Mucosa of rectum (tissue), 2 donors: Measurements from ENCODE around the gene WDFY1.

Source experiments
- H3K27ac ChIP-seq, 2 donors: one replicate each; pipeline ENCODE4 v1.7.0; 2013; ENCODE audit warnings: inconsistent platforms in 2 of 2, low read depth in 2 of 2, low read length in 2 of 2
- H3K27me3 ChIP-seq, 2 donors: one replicate each; pipeline ENCODE4 v1.7.0; 2013; ENCODE audit warnings: low read length in 2 of 2; ENCODE audit not compliant: control insufficient read depth in 2 of 2, insufficient read depth in 2 of 2
- H3K36me3 ChIP-seq, 2 donors: one replicate each; pipeline ENCODE4 v1.7.0; 2013; ENCODE audit warnings: low read length in 2 of 2; ENCODE audit not compliant: control insufficient read depth in 2 of 2, insufficient read depth in 2 of 2
- H3K4me1 ChIP-seq, 2 donors: one replicate each; pipeline ENCODE4 v1.7.0; 2013; ENCODE audit warnings: low read length in 2 of 2, mild to moderate bottlenecking in 1 of 2; ENCODE audit not compliant: control insufficient read depth in 2 of 2, insufficient read depth in 2 of 2
- H3K4me3 ChIP-seq, 2 donors: one replicate each; pipeline ENCODE4 v1.7.0; 2013; ENCODE audit warnings: low read length in 2 of 2
- H3K9ac ChIP-seq, 2 donors: one replicate each; pipeline ENCODE4 v1.7.0; 2013; ENCODE audit warnings: low read length in 2 of 2, low read depth in 1 of 2, mild to moderate bottlenecking in 1 of 2
- H3K9me3 ChIP-seq, 2 donors: one replicate each; pipeline ENCODE4 v1.7.0; 2013; ENCODE audit warnings: low read length in 2 of 2; ENCODE audit not compliant: control insufficient read depth in 2 of 2
- donor health status: healthy.
- donor health status: Normal muscosa, but diverticular disease.

WDFY1 gene

DNA sequence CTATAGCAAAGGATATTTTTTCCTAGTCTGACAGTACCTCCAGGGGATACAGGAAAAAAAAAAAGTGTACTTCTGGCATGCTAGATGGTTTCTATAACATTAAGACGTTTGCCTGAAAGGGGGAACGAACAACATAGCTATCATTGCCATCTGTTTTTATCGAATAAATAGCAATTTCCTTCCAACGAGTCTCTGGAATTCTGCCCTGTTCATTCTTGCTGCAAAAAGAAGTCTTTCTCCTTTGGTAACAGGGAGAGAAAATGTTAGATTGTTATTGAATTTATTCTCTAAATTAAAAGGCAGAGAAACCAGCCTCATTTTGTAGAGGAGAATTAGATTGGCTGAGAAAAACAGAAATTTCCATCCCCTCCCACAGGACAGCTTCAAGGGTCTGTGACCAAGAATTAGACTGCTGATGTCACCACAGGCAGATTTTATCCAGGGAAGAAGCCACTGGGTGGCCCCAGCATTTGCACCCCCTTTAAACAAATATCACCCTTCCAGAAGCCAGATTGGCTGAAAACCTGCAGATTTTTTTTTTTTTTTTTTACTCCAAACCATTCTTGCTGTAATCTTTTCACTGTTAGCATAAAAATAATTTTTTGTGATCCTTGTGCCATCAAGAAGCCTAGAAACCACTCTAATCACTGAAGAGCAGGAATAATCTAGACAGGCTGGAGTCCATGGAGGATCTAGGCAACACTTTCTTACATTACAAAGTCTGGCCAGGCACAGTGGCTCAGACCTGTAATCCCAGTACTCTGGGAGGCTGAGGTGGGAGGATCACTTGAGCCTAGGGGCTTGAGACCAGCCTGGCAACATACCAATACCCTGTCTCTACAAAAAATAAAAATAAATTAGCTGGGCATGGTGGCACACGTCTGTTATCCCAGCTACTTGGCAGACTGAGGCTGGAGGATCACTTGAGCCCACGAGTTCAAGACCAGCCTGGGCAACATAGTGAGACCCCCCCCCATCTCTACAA is 12.0 kb downstream of the WDFY1 start:
- Histone ChIP-seq H3K9me3 (no peaks in the 10 kb centered on the region), H3K27ac (no peak overlapping the region), H3K36me3 (no peaks in the 10 kb centered on the region), H3K9ac (no peak overlapping the region), H3K27me3 (no peaks in the 10 kb centered on the region), H3K4me1 (peaks cover 9 to 26% of the 10 kb centered on the region in 2 donors), H3K4me3 (no peak overlapping the region)

DNA sequence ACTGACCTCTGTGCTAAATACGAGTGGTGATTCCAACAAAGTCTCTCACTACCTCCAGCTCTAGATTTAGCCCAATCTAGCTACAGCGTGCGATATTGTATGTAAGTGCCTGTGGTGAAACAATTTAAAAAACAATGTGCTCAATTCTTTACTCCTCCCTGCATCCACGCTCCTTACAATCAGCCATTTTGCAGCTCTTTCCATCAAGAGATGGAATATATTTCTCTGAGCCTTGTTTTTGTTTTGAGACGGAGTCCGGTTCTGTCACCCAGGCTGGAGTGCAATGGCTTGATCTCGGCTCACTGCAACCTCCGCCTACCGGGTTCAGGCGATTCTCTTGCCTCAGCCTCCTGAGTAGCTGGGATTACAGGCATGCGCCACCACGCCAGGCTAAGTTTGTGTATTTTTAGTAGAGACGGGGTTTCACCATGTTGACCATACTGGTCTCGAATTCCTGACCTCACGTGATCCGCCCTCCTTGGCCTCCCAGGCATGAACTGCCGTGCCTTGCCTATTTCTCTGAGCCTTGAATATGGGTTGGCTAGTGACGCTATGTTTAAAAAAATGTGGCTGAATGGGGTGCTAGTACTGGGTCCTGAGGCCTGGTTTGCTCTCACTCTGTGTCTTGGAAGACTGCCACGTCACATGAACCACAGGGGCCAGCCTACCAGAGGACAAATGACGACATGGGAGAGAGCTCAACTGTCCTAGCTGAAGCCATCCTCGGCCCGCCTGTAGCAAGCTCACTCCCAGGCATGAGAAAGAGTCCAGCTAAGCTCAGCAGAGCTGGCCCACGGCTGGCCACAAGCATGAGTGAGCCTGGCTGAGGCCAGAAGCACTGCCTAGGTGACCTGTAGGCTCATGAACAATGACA is 14.8 kb downstream of the WDFY1 start:
- peaks cover 0 to 2% of the 10 kb centered on the region in 2 donors for H3K36me3 ChIP-seq
- H3K4me3 ChIP-seq, result no peak overlapping the region
- H3K9ac ChIP-seq, result no peak overlapping the region
- peaks cover 7 to 32% of the 10 kb centered on the region in 2 donors for H3K4me1 ChIP-seq
- H3K9me3 ChIP-seq, result peaks cover 3% of the 10 kb centered on the region in 2 donors
- H3K27me3 ChIP-seq, result no peaks in the 10 kb centered on the region
- peak overlapping the region in 1 of 2 donors; percentile 18 for H3K27ac ChIP-seq

DNA sequence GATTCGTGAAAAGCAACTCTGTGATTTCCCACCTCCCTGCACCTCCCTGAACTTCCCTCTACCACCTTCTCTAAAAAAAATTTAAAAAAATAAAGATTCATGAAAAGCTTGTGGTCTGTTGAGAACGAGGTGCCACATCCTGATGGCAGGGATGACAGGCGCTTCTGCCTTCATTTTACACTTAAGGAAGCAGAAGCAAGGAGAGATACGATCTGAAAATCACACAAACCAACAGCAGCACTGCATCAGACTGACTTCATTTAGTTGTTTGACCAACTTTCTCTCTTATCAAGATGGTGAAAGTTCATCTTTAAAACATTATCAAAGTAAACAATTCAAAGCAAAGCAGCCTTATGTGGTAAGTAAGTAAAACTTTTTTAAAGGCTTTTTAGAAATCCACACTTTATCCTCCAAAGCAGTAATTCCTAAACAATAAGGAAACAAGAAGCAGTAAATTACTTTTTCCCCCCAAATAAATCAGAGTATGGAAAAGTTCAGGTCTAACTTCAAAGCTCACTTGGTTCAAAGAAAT is 15.5 kb downstream of the WDFY1 start:
- H3K4me1 ChIP-seq, result peaks cover 7 to 29% of the 10 kb centered on the region in 2 donors
- H3K4me3 ChIP-seq, result no peak overlapping the region
- H3K27me3 ChIP-seq, result no peaks in the 10 kb centered on the region
- no peak overlapping the region for H3K27ac ChIP-seq
- peaks cover 0 to 2% of the 10 kb centered on the region in 2 donors for H3K36me3 ChIP-seq
- H3K9me3 ChIP-seq, result peaks cover 3% of the 10 kb centered on the region in 2 donors
- no peak overlapping the region for H3K9ac ChIP-seq

DNA sequence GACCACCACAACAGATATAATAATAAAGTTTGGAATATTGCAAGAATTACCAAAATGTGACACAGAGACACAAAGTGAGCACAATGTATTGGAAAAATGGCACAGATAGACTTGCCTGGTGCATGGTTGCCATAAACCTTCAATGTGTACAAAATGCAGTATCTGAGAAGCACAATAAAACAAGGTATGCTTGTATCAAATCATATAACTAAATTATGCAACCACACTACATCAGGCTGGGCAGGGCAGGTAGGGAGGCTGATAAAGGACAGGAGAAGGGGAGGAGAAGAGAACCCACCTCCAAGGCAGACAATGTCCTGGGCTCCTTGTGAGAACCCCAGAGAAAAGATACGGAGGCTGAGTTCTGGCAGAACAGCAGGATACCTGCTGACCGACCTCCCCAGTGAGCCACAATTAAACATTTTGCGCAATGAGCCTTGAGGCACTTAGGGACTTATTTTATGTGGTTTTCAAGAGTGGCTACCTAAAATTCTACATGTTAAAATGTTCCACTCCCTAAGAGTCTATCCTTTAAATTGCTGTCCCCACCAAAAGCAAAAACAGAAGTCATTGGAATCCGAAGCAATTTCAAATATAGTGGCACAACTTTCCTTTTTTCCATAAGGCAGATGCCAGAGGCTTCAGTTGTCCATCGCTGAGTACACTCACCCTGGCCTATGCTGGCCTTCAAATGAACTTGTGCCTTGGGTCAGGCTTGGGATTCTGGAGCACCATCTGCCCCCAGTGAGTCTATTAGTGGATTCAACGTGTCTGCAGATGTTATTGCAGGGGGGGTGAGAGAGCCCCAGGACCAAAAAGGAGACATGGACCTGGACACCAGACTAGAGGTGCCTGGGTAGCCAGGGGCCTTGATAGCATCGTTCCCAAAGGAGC is 16.8 kb downstream of the WDFY1 start:
- H3K4me3 ChIP-seq, result no peak overlapping the region
- H3K36me3 ChIP-seq, result peaks cover 0 to 2% of the 10 kb centered on the region in 2 donors
- no peaks in the 10 kb centered on the region for H3K27me3 ChIP-seq
- peaks cover 7 to 29% of the 10 kb centered on the region in 2 donors for H3K4me1 ChIP-seq
- peaks cover 3% of the 10 kb centered on the region in 2 donors for H3K9me3 ChIP-seq
- no peak overlapping the region for H3K27ac ChIP-seq
- H3K9ac ChIP-seq, result no peak overlapping the region

DNA sequence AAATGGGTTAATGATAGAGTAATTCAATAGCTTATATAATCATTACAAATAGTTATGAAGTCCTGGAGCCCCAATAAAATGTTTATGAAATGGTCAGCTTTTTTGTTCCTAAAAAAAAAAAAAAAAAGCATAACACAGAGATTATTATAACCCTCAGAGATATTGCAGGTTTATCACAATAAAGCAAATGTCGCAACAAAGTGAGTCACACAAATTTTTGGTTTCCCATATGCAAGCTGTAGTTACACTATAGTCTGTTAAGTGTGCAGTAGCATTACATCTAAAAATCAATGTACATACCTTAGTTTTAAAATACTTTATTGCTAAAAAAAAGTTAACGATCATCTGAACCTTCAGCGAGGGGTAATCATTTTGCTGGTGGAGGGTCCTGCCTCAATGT is 20.0 kb downstream of the WDFY1 start:
- peaks cover 7 to 23% of the 10 kb centered on the region in 2 donors for H3K4me1 ChIP-seq
- H3K9ac ChIP-seq, result no peak overlapping the region
- no peak overlapping the region for H3K4me3 ChIP-seq
- H3K27me3 ChIP-seq, result no peaks in the 10 kb centered on the region
- H3K27ac ChIP-seq, result no peak overlapping the region
- H3K36me3 ChIP-seq, result peaks cover 0 to 2% of the 10 kb centered on the region in 2 donors
- peaks cover 3% of the 10 kb centered on the region in 2 donors for H3K9me3 ChIP-seq

DNA sequence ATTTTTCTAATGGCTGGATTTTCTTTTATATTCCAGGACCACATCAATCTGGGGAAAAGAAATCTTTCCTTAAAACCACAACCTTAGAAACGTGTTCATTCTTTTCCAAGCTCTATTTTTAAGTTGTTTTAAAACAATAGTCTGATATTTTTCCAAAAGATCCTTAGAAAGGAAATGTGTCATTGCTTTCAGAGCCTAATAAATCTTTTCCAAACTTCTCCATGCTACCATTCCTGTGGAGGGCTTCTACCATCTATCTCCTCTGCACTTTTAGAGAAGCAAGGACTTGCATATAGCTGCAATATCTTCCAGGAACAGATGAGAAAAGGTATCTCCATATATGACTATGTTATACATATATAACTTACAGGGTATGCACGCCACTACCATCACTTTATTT is 21.2 kb downstream of the WDFY1 start:
- Histone ChIP-seq H3K9ac (no peak overlapping the region), H3K9me3 (peaks cover 3% of the 10 kb centered on the region in 2 donors), H3K27me3 (no peaks in the 10 kb centered on the region), H3K36me3 (peaks cover 0 to 2% of the 10 kb centered on the region in 2 donors), H3K4me3 (no peak overlapping the region), H3K27ac (no peak overlapping the region), H3K4me1 (peaks cover 7 to 15% of the 10 kb centered on the region in 2 donors)

DNA sequence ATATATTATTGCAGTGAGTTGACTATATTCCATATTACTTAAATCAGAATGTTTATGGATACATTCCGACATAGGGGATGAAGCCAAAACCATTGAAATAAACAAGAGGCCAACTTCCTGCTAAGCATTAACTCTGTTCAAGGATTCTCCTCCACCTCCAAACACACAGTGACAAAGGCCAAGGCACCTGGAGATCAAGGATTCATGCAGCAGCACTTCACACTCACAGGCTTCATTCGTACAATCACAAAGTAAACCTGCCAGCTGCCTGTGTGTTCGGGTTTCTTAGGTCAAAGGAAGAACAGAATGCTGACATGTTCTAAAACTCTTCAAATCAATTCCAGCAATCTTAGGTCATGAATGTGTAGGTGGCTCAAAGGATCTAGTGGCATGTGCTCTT is 22.8 kb downstream of the WDFY1 start:
- no peak overlapping the region for H3K4me3 ChIP-seq
- no peaks in the 10 kb centered on the region for H3K27me3 ChIP-seq
- H3K9ac ChIP-seq, result no peak overlapping the region
- H3K9me3 ChIP-seq, result peaks cover 3% of the 10 kb centered on the region in 2 donors
- H3K36me3 ChIP-seq, result peaks cover 0 to 6% of the 10 kb centered on the region in 2 donors
- H3K27ac ChIP-seq, result no peak overlapping the region
- no peaks in the 10 kb centered on the region for H3K4me1 ChIP-seq

DNA sequence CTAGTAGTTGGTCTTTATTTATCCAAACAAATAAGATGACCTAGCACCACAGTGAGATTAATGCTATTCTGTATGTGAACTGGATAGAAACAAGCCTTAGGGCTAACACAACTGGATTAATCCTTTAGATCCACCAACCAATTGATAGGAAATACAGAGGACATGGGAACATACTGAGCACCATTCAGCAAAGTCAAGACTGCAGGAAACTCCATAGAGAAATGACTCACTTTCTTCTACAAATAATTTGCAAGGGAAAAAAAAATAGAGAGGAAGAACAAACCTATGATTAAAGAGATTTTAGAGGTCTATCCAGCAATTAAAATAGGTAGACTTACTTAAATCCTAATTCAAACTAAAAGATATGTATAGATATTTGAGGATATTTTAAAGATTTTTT is 23.9 kb downstream of the WDFY1 start:
- Histone ChIP-seq H3K9ac (no peak overlapping the region), H3K9me3 (no peaks in the 10 kb centered on the region), H3K36me3 (peaks cover 2 to 6% of the 10 kb centered on the region in 2 donors), H3K27me3 (no peaks in the 10 kb centered on the region), H3K4me3 (no peak overlapping the region), H3K27ac (no peak overlapping the region), H3K4me1 (no peaks in the 10 kb centered on the region)

DNA sequence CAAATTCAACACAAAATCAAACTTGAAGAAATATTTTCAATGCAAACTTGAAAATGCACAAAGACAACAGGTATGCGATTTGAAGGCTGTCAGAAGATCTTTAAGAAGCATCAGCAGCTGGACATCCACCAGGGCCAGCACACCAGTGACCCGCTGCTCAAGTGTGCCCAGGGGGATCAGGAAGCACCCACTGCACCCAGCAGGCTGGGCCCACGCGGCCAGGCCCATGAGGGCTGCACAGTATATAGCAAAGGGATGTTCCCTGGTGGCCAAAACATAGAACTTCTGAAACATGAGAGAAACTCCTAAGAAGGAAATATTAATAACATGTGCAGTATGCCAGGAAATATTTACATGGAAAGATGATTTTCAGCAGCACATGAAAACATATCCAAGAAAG is 25.0 kb downstream of the WDFY1 start:
- no peaks in the 10 kb centered on the region for H3K9me3 ChIP-seq
- no peak overlapping the region for H3K4me3 ChIP-seq
- H3K27ac ChIP-seq, result no peak overlapping the region
- H3K36me3 ChIP-seq, result peaks cover 4 to 7% of the 10 kb centered on the region in 2 donors
- no peak overlapping the region for H3K9ac ChIP-seq
- no peaks in the 10 kb centered on the region for H3K27me3 ChIP-seq
- H3K4me1 ChIP-seq, result no peaks in the 10 kb centered on the region
